GM04503 (cell line): ENCODE results near the gene RIPOR3.
"Not testable (repeated sequence)": the region's sequence is repeated elsewhere in the genome, so short reads cannot be mapped to it uniquely, and the experiment has no call there.

ENCODE experiments used
- DNase-seq: peaks from one replicate; pipeline ENCODE4 v3.0.0-alpha.2; 2012; ENCODE audit warnings: low read depth

Gene RIPOR3

GRCh38 chr20:50607850-50608749 is 83.2 kb downstream of the RIPOR3 start:
- DNase-seq, result no peak

- DNase-seq, result no peak
Observed at GRCh38 chr20:50607436-50607835, 83.9 kb downstream of the RIPOR3 start.

DNA sequence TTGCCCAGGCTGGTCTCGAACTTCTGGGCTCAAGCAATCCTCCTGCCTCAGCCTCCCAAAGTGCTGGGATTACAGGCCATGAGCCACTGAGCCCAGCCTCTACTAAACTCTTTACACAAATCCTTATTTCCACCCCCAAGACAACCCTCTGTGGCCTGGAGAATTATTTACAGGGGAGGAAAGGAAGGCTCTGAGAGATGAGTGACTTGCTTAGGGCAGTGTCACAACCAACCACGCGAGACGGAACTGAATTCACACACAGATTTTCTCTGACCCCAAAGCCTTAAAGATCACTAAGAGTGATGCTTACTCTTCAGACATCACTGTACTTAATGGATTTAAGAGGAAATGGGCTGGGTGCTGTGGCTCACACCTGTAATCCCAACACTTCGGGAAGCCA is 86.2 kb downstream of the RIPOR3 start:
- DNase-seq, result no peak

DNA sequence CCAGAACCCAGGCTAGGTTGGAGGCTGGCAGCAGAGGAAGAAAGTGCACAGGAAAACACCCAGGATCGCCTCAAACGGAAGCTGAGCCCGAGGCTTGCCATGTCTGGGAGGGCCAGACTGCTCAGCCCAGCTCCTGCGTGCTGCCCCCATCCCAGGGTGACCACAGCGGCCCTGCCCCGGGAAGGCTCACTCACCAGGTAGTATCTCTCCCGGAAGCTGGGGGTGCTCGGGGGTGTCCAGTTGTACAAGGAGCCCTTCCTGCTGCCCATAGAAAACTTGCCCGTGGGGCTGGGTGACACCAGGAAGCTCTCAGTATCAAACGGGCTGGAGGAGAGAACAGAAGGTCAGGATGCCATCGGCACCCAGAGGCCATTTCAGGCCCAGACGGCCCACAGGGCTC is 86.9 kb downstream of the RIPOR3 start:
- no peak for DNase-seq

DNA sequence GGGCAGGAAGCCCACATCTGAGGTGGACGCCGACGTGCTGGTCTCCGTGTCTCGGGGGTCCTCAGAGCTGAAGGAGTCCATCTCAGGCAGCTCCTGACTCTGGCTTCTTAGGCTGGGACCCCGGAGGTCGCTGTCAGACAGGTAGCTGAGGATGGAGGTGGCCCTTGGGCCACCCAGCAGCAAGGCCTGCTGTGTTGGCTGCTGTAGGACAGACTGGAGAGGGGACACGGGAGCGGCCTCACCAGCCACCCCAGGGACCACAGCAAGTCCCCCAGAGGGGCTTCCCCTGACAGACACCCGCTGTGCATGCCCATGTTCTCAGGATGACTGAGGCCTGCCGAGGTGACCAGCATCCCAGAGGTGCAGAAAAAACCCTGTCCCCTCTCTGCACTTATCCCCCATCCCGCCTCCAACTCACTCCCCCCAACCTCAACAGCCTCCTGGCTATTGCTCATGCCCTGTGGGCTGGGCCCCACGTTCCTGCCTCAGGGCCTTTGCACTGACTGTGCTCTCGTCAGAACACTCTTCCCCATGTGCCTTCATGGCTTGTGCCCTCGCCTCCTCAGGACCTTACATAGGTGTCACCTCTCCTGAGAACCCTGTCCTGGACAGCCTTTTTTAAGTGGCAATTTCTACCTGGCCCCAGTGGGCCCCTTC is 88.8 kb downstream of the RIPOR3 start:
- no peak for DNase-seq

GRCh38 chr20:50601511-50602431 is 89.6 kb downstream of the RIPOR3 start:
- no peak for DNase-seq

GRCh38 chr20:50600281-50600895 is 91.0 kb downstream of the RIPOR3 start:
- no peak for DNase-seq

GRCh38 chr20:50598768-50599167 is 92.6 kb downstream of the RIPOR3 start:
- DNase-seq, result not testable (repeated sequence)

DNA sequence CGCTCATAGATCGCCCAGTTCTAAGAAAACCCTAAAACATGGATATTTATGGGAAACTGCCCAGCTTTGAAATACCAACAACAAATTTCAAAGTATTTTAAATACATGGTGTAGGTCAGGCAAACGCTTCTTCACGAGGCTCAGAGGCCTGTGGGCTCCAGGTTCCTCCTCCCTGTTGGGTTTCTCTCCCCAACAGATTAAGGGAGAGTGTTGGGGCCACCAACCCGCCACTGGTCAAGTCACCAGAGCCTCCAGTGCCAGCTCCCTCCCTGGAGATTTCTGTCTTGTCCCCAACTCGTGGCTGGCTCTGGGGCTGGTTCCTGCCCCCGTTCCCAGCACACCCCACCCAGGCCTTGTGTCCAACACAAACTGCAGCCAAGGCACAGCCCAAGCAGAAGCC is 93.3 kb downstream of the RIPOR3 start:
- DNase-seq, result no peak

DNA sequence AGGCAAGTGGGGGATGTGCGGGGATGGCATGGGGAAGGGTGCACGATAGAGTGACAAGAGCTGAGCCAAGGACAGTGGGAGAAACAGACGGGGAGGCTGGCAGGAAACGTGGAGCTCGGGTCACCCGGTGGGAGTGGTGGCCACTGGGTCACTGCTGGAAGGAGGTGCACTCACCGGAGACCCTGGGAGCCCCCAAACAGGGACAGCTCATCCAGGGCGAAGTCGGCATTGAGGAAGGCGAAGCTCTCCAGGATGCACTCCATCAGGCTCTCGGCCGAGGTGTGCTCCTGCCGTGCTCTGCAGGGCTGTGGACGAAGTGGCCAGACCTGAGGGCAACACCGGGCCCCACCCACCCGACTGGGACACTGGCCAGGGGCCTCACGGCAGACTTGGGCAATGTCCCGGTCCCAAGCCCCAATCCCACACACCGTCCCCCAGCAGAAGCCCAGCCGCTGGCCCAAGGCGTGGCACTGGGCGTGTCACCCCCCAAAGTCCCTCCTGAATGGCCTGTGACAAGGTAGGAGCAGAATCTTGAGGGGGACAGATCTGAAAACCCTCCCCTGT is 93.9 kb downstream of the RIPOR3 start:
- no peak for DNase-seq

GRCh38 chr20:50596694-50597021 is 94.7 kb downstream of the RIPOR3 start:
- no peak for DNase-seq

DNA sequence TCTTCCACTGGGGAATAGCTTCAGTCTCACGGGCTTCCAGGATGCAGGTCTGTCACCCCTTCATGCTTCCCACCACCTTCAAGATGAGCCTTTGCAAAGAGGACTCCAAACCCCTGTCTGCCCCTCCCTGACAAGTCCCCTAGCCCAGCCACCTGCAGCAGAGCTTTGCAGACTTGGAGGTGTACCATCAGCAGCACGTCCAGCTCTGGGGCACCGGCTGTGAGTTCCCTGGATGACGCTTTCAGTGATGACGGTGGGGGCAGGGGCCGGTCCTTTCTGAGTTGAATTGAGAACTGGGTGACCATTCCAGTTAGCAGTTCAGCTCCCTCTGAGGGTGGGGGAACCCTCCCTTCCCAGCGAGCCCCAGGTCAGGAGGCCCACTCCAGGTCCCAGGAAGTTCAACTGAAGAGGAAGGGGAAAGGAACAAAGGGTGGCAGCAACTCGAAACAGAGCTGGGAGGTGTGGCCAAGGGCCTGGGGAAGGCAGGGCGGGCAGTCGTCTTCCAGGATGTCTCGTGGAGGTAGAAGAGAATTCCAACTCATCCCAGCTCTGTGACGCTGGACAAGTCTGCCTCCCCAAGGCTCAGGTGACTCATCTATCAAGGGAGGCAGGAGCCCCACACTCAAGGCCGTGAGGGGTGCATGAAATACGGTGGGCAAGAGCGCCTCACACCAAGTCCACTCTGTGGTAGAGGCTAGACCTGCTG is 95.2 kb downstream of the RIPOR3 start:
- DNase-seq, result no peak

DNA sequence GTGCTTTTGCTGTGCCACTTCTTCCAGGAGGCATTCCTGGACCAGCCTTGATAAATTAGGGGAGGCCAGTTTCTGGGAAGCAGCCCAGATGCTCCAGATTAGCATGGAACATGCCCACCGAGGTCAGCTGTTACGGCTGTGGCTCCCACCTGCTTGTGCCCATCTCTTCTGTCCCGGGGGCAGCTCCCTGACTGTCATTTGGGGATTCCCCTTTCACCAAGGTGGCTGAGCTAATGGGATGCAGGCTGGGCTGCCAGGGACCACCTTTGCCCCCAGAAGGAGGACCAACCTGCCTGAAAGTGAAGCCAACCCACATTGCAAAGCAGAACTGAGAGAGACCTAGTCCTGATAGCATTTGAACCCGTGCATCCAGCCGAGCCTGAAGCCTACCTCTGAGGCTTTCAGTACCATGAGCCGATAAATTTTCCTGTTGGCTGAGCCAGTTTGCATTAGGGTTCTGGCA is 95.9 kb downstream of the RIPOR3 start:
- DNase-seq, result no peak

GRCh38 chr20:50594591-50595432 is 96.5 kb downstream of the RIPOR3 start:
- no peak for DNase-seq

DNA sequence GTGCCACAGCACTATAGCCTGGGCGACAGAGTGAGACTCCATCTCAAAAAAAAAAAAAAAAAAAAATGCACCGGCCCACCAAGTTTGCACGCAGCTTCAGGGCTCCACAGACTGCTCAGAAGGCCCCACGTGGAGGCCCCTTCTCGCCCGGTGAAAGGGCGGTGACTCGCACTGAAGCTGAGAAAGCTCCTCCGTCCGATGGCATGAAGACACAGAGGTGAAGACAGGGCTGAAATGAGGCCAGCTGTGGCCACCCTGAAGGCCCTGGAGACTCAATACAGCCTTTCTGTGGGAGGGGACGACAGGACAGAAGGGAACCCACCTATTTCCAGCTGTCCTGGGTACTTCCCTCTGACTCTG is 97.1 kb downstream of the RIPOR3 start:
- DNase-seq, result no peak

GRCh38 chr20:50593005-50593335 is 98.4 kb downstream of the RIPOR3 start:
- DNase-seq, result no peak

- no peak for DNase-seq
Observed at GRCh38 chr20:50592282-50593004, 98.9 kb downstream of the RIPOR3 start.

DNA sequence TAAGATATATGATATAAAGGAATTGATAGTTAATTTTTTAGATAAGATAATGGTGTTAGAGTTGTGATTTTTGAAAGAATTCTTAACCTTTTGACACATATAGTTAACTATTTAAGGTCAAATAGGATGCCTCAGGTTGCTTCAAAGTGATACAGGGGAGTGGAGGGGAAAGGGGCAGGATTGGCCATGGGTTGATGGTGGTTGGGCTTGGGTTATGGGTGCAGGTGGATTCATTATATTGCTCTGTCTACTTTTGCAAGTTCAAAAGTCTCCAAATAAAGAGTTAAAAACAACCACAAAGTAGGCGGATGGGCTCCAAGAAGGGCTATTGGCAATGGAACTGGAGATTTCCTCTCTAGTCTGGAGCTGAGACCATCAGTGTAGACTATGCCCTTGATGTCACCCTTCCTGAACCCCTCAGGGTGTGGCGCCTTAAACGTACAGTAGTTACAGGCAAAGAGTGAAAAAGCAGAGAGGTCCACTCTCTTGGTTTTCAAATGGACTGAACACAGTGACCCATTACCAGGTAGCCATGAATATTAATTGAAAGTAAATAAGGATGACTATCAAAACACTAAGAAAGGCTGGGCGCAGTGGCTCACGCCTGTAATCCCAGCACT is 100.0 kb downstream of the RIPOR3 start:
- no peak for DNase-seq

- no peak for DNase-seq
Observed at GRCh38 chr20:50590348-50590664, 101.0 kb downstream of the RIPOR3 start.
